ENCODE measurements around the gene SESN1.

The SESN1 gene

DNA sequence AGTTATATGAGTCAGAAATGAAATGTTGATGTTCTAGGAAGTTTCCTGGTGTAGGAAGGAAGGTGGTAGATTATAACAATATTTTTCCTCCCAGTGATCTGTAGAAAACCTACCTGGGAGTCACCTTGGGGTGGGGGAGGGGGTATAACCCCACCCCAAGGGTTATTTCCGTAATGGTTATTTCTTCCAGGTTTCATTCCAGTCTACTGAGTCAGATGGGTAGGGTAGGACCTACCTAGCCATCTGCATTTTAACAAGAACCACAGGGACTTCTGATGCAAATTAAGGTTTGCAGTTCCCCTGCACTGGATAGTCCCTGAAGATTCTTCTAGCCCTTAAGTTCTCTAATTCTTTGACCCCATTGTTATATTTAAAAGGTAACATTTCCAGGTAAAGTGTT is 157.5 kb downstream of the SESN1 start:
- Histone ChIP-seq H3K9me3 (ENCODE audit: control insufficient read depth, low read length) (no peaks in the 10 kb centered on the region), H3K27ac (ENCODE audit: low read depth, low read length, severe bottlenecking) (no peak overlapping the region), H3K4me3 (ENCODE audit: extremely low read depth, insufficient read depth, low read length, poor library complexity, severe bottlenecking) (no peak overlapping the region), H3K36me3 (ENCODE audit: control insufficient read depth, insufficient read depth, low read length) (no peaks in the 10 kb centered on the region), H3K4me1 (ENCODE audit: control insufficient read depth, insufficient read depth, low read length, poor library complexity, severe bottlenecking) (no peaks in the 10 kb centered on the region)
- no CpG with 5 or more reads among the region's 1 CpG for WGBS, 2 experiments (ENCODE audit: insufficient coverage in 2 of 2)

All from mesodermal cell (in vitro differentiated cells).